HG03442 (cell line): Measurements from ENCODE around the gene YBX1.
"Not testable (repeated sequence)": the region's sequence is repeated elsewhere in the genome, so short reads cannot be mapped to it uniquely, and the experiment has no call there.

ENCODE experiments used
- ATAC-seq: cut with Tn5 transposase; IDR thresholded peaks from one replicate; pipeline ENCODE4 v1.9.1; 2021; ENCODE audit warnings: mild to moderate bottlenecking, moderate library complexity; ENCODE audit not compliant: unreplicated experiment

YBX1 gene

DNA sequence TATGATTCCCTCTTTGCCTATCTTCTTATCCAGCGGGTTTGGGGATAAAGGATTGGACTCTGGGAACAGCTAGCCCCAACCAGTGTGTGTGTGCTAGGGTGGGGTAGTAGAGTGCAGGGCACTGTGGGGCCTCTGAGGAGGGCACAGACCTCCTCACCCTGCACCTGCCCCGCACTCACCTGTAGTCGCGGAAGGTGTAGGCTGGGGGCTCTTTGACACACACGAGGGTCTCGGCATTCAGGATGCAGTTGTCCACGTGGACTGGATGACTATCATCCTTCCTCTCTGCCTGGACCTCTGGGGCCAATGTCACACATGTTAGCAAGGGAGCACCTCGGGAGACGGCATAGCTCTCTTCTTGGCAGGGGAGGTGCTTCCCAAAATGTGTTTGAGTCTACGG is 65.8 kb downstream of the YBX1 start:
- no peak for ATAC-seq

DNA sequence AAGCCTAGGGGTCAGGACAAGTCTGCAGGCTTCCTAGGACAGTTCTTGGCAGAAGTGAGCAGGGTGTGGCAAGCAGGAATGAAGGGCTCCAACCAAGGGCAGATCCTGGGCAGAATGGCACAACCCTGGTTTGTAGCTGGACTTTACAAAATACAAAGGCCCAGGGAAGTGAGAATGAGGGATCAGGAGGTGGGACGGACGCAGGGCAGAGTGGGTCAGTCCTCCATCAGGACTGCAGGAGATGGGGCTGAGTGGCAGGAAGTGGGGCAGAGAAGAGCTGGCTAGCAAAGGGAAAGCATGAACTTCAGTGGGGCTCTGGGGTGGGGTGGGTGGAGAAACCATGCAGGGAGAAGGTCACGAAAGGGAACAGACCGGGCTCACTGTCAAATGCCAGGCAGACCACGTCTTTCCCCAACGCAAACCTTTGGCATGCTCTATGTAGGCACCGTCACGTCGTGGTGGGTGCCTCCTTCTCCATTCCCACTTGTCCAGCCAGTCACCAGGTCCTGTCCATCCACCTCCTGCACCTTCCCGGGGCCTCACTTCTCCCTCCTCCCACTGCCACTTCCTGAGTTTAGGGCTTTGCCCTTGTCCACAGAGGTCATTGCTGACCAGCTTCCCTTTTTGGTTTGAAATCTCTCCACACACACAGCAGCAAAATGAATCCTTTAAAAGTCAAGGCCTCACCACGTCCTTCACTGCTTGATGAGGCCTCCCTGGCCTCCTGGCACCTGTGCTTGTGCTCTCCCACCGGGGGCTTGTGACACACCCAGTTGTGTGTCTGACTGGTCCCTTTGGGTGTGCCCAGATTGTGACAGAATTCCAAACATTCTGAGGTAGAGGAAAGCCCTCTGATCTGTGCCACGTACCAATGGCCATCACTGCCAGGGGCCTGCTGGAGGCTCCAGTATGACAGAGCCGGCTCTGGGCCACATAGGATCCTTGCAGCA is 66.5 kb downstream of the YBX1 start:
- ATAC-seq, result no peak

DNA sequence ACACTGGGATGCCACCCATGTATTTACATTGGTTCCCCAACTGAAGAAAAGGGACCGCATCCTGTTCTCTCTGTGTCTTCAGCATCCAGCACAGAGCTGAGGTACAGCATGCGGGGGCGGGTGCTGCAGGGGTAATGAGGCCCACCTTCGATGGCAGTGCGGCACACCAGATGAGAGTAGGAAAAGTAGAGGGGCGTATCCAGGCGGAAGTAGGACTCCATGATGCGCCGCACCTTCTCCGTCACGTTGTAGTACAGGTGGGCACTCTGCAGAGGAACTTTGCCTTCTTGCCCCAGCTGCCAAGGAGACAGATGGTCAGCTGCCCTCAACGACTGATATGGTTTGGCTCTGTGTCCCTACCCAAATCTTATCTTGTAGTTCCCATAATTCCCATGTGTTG is 67.8 kb downstream of the YBX1 start:
- ATAC-seq, result no peak

DNA sequence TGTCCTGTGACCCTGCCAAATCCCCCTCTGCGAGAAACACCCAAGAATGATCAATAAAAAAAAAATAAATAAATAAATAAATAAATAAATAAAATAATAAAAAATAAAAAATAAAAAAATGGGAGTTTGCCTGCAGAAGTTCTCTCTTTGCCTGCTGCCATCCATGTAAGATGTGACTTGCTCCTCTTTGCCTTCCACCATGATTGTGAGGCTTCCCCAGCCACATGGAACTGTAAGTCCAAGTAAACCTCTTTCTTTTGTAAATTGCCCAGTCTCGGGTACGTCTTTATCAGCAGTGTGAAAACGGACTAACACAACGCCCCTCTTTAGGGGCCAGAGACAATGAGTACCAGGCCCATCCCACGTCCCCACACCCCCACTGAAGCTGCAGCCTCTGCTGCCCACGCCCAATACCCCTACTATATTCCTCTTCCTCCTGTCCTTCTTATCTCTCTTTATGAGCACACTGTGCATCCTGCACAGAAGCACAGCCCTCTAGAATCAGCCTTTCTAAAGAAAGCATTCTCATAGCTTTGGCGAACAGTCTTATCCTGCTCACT is 69.4 kb downstream of the YBX1 start:
- not testable (repeated sequence) for ATAC-seq

DNA sequence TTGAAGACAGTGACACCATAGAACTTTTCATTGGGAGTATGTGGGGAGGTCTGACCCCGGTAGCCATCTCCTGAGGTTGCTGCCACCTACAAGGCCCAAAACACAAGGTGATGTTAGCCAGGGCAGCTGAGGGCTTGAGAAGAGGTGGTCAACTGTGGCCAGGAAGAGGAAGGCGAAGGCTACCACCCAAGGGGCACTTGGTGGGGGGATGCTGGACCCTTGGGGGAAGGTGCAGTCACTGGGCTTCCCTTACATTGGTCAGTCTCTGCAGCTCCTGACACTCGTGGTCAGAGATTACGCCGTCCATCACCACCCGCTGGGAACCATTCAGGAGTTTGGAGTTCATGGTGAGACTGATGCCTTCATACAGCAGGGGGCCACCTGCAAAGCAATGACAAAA is 70.1 kb downstream of the YBX1 start:
- no peak for ATAC-seq

DNA sequence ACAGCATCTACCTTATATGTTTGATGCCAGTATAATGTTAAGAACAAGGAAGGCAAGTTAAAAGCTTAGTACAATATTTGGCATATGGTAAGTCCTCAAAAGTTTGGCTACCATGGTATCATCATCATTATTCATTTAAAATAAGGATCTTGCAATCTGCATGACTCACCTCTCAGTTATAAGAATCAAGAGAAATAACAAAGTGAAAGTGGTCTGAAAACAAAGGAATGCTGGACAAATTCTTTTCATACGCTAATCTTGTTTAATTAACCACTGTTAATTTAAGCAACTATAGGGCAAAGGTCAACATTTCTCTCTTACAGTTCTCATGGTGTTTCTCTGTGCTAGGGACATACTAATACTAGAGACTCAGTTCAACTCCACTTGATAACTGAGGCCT is 70.9 kb downstream of the YBX1 start:
- no peak for ATAC-seq
